Muscle of arm (tissue), 12 donors: Measurements from ENCODE around the gene S100A3. TPM values are rescaled to one million over a fixed set of nuclear protein-coding genes. Genes with fewer than 3 reads are reported as not detected.

Source experiments
- DNase-seq: peaks from one replicate; pipeline ENCODE4 v3.0.0-alpha.2; 2013
- polyA plus RNA-seq, 12 donors: library from polyadenylated mRNA; unstranded; fragments of 120-200 nt; gene quantifications; one replicate each; pipeline ENCODE4 v1.2.1, GENCODE V29; 2013; ENCODE audit not compliant: insufficient read length in 12 of 12

Gene S100A3
- polyA plus RNA-seq, 12 donors, result 0.35 to 3.5 (median 1.00) TPM; not detected in 2

- DNase-seq, result no peak
Observed at GRCh38 chr1:153513023-153513422, 36.0 kb downstream of the S100A3 start.

- DNase-seq, result peak; percentile 84
Observed at GRCh38 chr1:153510984-153511410, 38.1 kb downstream of the S100A3 start.

- no peak for DNase-seq
Observed at GRCh38 chr1:153509729-153510354, 39.2 kb downstream of the S100A3 start.

GRCh38 chr1:153509036-153509435 lies 40.0 kb downstream of the S100A3 start:
- DNase-seq, result no peak

- no peak for DNase-seq
Observed at GRCh38 chr1:153507926-153508583, 41.0 kb downstream of the S100A3 start.

GRCh38 chr1:153506831-153507413 lies 42.1 kb downstream of the S100A3 start:
- DNase-seq, result peak; percentile 93

- DNase-seq, result no peak
Observed at GRCh38 chr1:153506386-153506785, 42.7 kb downstream of the S100A3 start.

GRCh38 chr1:153505576-153505975 lies 43.5 kb downstream of the S100A3 start:
- DNase-seq, result no peak

GRCh38 chr1:153503766-153504165 lies 45.3 kb downstream of the S100A3 start:
- DNase-seq, result no peak

- no peak for DNase-seq
Observed at GRCh38 chr1:153498746-153499145, 50.3 kb downstream of the S100A3 start.

Other genes starting within 250 kb of the S100A3 start
- gene PGLYRP3, start 236.3 kb downstream of the S100A3 start, polyA plus RNA-seq, result 1 to 10 TPM in 1 of 12 donors, under 1 TPM in 2, not detected in 9; 0.90 to 2.2 (median 0.94) TPM
- gene PGLYRP4, start 200.4 kb downstream of the S100A3 start, polyA plus RNA-seq, result 1 to 10 TPM in 3 of 12 donors, not detected in 9; 1.9 to 5.6 (median 1.9) TPM
- gene S100A9, start 191.4 kb downstream of the S100A3 start, polyA plus RNA-seq, result 100 to 1,000 TPM in 1 of 12 donors, 10 to 100 TPM in 10, not detected in 1; 10.3 to 200 (median 21.0) TPM
- 10 to 100 TPM in 1 of 12 donors, 1 to 10 TPM in 5, under 1 TPM in 4, not detected in 2; 0.53 to 14.5 (median 1.2) TPM for gene S100A12, start 173.6 kb downstream of the S100A3 start, polyA plus RNA-seq
- gene S100A8, start 158.2 kb downstream of the S100A3 start, polyA plus RNA-seq, result 10 to 100 TPM in 6 of 12 donors, 1 to 10 TPM in 4, not detected in 2; 6.5 to 52.7 (median 11.1) TPM
- gene S100A7A, start 132.7 kb downstream of the S100A3 start, polyA plus RNA-seq, result not detected
- gene S100A7, start 88.6 kb downstream of the S100A3 start, polyA plus RNA-seq, result not detected
- 100 to 1,000 TPM in 11 of 12 donors, not detected in 1; 152 to 697 (median 212) TPM for gene S100A6, start 13.3 kb downstream of the S100A3 start, polyA plus RNA-seq
- gene S100A5, start 8.3 kb downstream of the S100A3 start, polyA plus RNA-seq, result under 1 TPM in 4 of 12 donors, not detected in 8; 0.22 to 0.45 (median 0.37) TPM
- gene S100A4, start 3.5 kb downstream of the S100A3 start, polyA plus RNA-seq, result 100 to 1,000 TPM in 11 of 12 donors, not detected in 1; 113 to 274 (median 192) TPM
- 10 to 100 TPM in 2 of 12 donors, 1 to 10 TPM in 7, under 1 TPM in 1, not detected in 2; 0.89 to 14.0 (median 1.8) TPM for gene S100A2, start 16.6 kb upstream of the S100A3 start, polyA plus RNA-seq
- 100 to 1,000 TPM in 1 of 12 donors, 10 to 100 TPM in 10, not detected in 1; 44.8 to 115 (median 49.2) TPM for gene S100A16, start 63.9 kb upstream of the S100A3 start, polyA plus RNA-seq
- 100 to 1,000 TPM in 1 of 12 donors, 10 to 100 TPM in 3, 1 to 10 TPM in 1, under 1 TPM in 5, not detected in 2; 0.29 to 118 (median 0.99) TPM for gene S100A14, start 67.1 kb upstream of the S100A3 start, polyA plus RNA-seq
- gene S100A13, start 78.2 kb upstream of the S100A3 start, polyA plus RNA-seq, result 100 to 1,000 TPM in 1 of 12 donors, 10 to 100 TPM in 10, not detected in 1; 50.0 to 138 (median 67.6) TPM
- 10 to 100 TPM in 4 of 12 donors, 1 to 10 TPM in 6, not detected in 2; 2.9 to 20.1 (median 7.0) TPM for gene S100A1, start 79.2 kb upstream of the S100A3 start, polyA plus RNA-seq
- 100 to 1,000 TPM in 3 of 12 donors, 10 to 100 TPM in 8, not detected in 1; 80.0 to 120 (median 87.3) TPM for gene CHTOP, start 84.8 kb upstream of the S100A3 start, polyA plus RNA-seq
- 10 to 100 TPM in 11 of 12 donors, not detected in 1; 31.5 to 54.8 (median 50.2) TPM for gene SNAPIN, start 109.4 kb upstream of the S100A3 start, polyA plus RNA-seq
- gene ILF2, start 121.7 kb upstream of the S100A3 start, polyA plus RNA-seq, result 100 to 1,000 TPM in 11 of 12 donors, not detected in 1; 131 to 211 (median 169) TPM
- gene NPR1, start 129.4 kb upstream of the S100A3 start, polyA plus RNA-seq, result 10 to 100 TPM in 11 of 12 donors, not detected in 1; 12.0 to 16.5 (median 13.0) TPM
- gene INTS3, start 178.8 kb upstream of the S100A3 start, polyA plus RNA-seq, result 100 to 1,000 TPM in 1 of 12 donors, 10 to 100 TPM in 11; 34.5 to 239 (median 37.6) TPM
- gene SLC27A3, start 226.1 kb upstream of the S100A3 start, polyA plus RNA-seq, result 10 to 100 TPM in 11 of 12 donors, not detected in 1; 17.8 to 56.9 (median 19.3) TPM